Nephron progenitor cell (in vitro differentiated cells): Measurements from ENCODE around the gene TIMP2.
"Not testable (repeated sequence)": the region's sequence is repeated elsewhere in the genome, so short reads cannot be mapped to it uniquely, and the experiment has no call there.

Source experiments
- DNase-seq: peaks from one replicate; pipeline ENCODE4 v3.0.0; 2021
- H3K27ac Mint-ChIP-seq: 2 replicates; pipeline ENCODE4 v1.8.0; 2021; ENCODE audit warnings: mild to moderate bottlenecking, moderate library complexity, mixed read lengths
- H3K27me3 Mint-ChIP-seq: 2 replicates; pipeline ENCODE4 v1.8.0; 2021; ENCODE audit warnings: mild to moderate bottlenecking, low read depth, mixed read lengths; ENCODE audit not compliant: poor library complexity
- H3K36me3 Mint-ChIP-seq: 2 replicates; pipeline ENCODE4 v1.8.0; 2021; ENCODE audit warnings: low read depth, mixed read lengths
- H3K4me1 Mint-ChIP-seq: 2 replicates; pipeline ENCODE4 v1.8.0; 2021; ENCODE audit warnings: mixed read lengths
- H3K4me3 Mint-ChIP-seq: 2 replicates; pipeline ENCODE4 v1.8.0; 2021; ENCODE audit warnings: mild to moderate bottlenecking, moderate library complexity, mixed read lengths
- H3K9me3 Mint-ChIP-seq: 2 replicates; pipeline ENCODE4 v1.8.0; 2021; ENCODE audit warnings: mild to moderate bottlenecking, moderate library complexity, mixed read lengths
- CTCF ChIP-seq: fragments of 200-600 bp; sonication (generic); IDR thresholded peaks from 2 replicates; pipeline ENCODE4 v1.5.0; 2021; ENCODE audit warnings: antibody characterized with exemption

TIMP2 gene

DNA sequence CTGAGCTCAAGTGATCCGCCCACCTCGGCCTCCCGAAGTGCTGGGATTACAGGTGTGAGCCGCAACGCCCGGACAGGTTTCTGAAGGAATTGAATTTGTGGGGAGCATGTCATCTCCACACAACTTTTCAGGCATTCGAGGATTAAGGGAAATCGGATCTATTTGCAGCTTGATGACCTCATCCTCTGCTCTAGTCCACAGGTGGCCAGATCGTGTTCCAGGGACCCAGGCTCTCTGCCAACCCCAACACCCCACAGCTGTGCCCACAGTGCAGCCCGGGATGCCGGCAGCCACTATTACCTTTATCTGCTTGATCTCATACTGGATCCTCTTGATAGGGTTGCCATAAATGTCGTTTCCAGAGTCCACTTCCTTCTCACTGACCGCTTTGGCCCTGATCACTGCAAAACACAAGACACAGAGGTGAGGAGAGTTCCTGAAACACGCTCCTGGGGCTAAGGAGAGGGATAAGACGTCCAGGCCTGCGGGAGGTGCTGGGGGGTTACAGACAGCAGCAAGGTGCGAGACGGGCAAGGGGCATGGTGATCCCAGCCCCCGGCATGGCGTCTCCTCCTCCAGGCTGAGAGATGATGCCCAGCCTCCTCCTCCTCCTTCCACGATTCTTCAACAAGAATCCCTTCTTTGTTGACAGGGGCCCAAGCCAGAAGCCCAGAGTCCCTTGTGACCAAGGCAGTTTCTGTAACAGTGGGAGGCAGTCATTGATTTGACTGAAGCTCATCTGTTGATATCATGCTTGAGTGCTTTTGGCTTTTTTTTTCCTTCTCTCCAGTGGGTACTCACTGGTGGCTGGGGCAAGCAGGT, 51.5 kb downstream of the TIMP2 start:
- H3K4me1 Mint-ChIP-seq: peaks cover 49% of the 10 kb centered on the region
- H3K27ac Mint-ChIP-seq: peak overlapping the region; percentile 11
- no peaks in the 10 kb centered on the region for H3K9me3 Mint-ChIP-seq
- peaks cover 45% of the 10 kb centered on the region for H3K36me3 Mint-ChIP-seq
- H3K4me3 Mint-ChIP-seq: peak overlapping the region; percentile 15
- no peak for DNase-seq
- peaks cover 2% of the 10 kb centered on the region for H3K27me3 Mint-ChIP-seq
- TF ChIP-seq CTCF: no peak

- Mint-ChIP-seq H3K4me3 (no peak overlapping the region), H3K9me3 (no peaks in the 10 kb centered on the region), H3K4me1 (peaks cover 40% of the 10 kb centered on the region), H3K36me3 (peaks cover 52% of the 10 kb centered on the region), H3K27ac (no peak overlapping the region), H3K27me3 (peaks cover 2% of the 10 kb centered on the region)
- no peak for DNase-seq
- TF ChIP-seq CTCF: no peak
These were observed 52.7 kb downstream of the TIMP2 start for GRCh38 chr17:78872486-78872885.

GRCh38 chr17:78870621-78871020, 54.6 kb downstream of the TIMP2 start:
- Mint-ChIP-seq H3K4me3 (no peak overlapping the region), H3K4me1 (peaks cover 27% of the 10 kb centered on the region), H3K27ac (no peak overlapping the region), H3K27me3 (no peaks in the 10 kb centered on the region), H3K36me3 (peaks cover 47% of the 10 kb centered on the region), H3K9me3 (no peaks in the 10 kb centered on the region)
- no peak for DNase-seq
- TF ChIP-seq CTCF: no peak

DNA sequence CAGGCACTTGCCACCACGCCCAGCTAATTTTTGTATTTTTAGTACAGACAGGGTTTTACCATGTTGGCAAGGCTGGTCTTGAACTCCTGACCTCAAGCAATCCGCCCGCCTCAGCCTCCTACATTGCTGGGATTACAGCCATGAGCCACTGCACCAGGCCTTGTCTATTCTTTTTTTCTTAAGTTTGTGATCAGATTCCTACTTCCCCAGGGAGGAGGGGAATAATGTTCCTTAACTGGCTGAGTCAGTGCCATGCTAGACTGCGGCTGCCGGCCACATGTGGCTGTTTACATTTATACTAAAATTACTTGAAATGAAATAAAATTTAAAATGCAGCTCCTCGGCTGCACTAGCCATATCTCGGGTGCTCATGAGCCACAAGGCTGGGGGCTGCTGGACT, 56.8 kb downstream of the TIMP2 start:
- no peak overlapping the region for H3K27ac Mint-ChIP-seq
- H3K4me1 Mint-ChIP-seq: peaks cover 6% of the 10 kb centered on the region
- no peaks in the 10 kb centered on the region for H3K27me3 Mint-ChIP-seq
- no peak for DNase-seq
- H3K36me3 Mint-ChIP-seq: peaks cover 49% of the 10 kb centered on the region
- no peak overlapping the region for H3K4me3 Mint-ChIP-seq
- TF ChIP-seq CTCF: no peak
- H3K9me3 Mint-ChIP-seq: no peaks in the 10 kb centered on the region

GRCh38 chr17:78867046-78867445, 58.1 kb downstream of the TIMP2 start:
- not testable (repeated sequence) for DNase-seq, H3K27me3 Mint-ChIP-seq, H3K4me1 Mint-ChIP-seq, H3K4me3 Mint-ChIP-seq, H3K9me3 Mint-ChIP-seq, H3K27ac Mint-ChIP-seq
- H3K36me3 Mint-ChIP-seq: peaks cover 51% of the 10 kb centered on the region

GRCh38 chr17:78865682-78866390, 59.4 kb downstream of the TIMP2 start:
- Mint-ChIP-seq H3K27ac (no peak overlapping the region), H3K9me3 (no peaks in the 10 kb centered on the region), H3K4me1 (peaks cover 4% of the 10 kb centered on the region), H3K27me3 (no peaks in the 10 kb centered on the region), H3K36me3 (peaks cover 54% of the 10 kb centered on the region), H3K4me3 (no peak overlapping the region)
- TF ChIP-seq CTCF: peak; percentile 91
- peak; percentile 86 for DNase-seq
